G401 (cell line): Measurements from ENCODE around the gene LRRFIP2. TPM values are rescaled to one million over a fixed set of nuclear protein-coding genes. Genes with fewer than 3 reads are reported as not detected.
"Not testable (repeated sequence)": the region's sequence is repeated elsewhere in the genome, so short reads cannot be mapped to it uniquely, and the experiment has no call there.

Experiments
- DNase-seq: peaks from one replicate; pipeline ENCODE4 v3.0.0-alpha.2; 2015; ENCODE audit warnings: low spot score
- in situ Hi-C: cut with HindIII; loops from 2 replicates; pipeline ENCODE4 v1.10.0; 2016; ENCODE audit warnings: low sequenced_read_pairs, mixed read lengths
- total RNA-seq: library from RNA; depleted of rRNA; stranded (reverse); fragments of >200 nt; shearing (Covaris generic); gene quantifications from 2 replicates; pipeline ENCODE4 v1.2.3, GENCODE V29; 2014

Gene LRRFIP2
- total RNA-seq, 1 experiment from 2014 or later, result 90.5 TPM

DNA sequence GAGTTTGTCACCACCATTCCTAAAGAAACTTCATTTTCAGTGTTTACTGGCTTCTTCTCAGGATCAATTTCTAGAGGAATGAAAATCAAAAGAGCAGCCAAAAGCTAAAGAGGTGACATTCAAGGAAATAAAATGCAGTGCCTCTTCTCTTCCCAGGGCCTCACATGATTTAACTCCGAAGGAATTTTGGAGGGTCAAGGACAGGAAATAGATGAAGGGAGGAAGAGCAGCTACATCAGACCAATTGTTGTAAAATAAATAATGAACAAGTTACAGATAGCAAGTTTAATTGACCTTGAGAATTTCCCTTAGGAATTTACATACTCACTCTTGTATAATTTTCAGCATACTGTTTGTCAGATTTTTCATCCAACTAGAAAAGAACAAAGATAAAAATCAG is 78.1 kb downstream of the LRRFIP2 start:
- in situ Hi-C loops, result no loop called here
- no peak for DNase-seq

DNA sequence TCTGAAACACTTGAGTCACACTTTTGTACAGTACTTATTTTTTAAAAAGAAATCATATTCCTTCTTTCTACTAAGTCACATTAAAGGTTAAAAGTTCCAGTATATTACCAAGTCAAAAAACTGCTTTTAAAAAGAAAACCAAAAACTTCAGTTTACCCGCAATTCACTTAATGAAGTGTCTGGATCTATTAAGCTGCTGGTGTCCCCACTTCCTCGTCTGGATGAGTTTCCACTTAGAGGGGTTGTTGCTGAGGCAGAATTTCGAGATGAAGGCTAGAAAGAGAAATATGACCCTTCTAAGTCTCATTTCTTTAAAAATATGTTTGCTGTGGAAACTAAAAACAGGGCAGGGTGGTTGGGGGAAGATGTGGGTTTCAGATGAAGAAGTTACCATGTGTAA is 79.7 kb downstream of the LRRFIP2 start:
- no peak for DNase-seq
- in situ Hi-C loops, result no loop called here

DNA sequence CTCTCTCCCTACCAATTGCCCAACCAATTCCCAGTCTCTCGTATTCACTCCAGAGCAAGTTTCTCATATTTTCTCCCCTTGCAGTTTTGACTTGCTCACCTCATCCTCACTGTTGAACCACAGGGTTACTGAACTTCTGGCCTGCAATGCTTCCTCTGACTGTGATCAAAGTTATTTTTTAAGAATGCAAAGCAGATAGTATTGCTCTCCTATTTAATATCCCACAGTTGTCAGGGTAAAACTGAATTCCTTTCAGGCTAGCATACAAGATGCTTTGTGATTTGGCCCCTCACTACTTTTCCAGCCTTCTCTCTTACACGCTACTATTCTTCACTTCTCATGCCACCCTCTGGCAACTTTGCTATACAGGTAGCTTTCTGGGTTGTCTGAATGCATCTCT is 80.9 kb downstream of the LRRFIP2 start:
- no peak for DNase-seq
- in situ Hi-C loops, result no loop called here

DNA sequence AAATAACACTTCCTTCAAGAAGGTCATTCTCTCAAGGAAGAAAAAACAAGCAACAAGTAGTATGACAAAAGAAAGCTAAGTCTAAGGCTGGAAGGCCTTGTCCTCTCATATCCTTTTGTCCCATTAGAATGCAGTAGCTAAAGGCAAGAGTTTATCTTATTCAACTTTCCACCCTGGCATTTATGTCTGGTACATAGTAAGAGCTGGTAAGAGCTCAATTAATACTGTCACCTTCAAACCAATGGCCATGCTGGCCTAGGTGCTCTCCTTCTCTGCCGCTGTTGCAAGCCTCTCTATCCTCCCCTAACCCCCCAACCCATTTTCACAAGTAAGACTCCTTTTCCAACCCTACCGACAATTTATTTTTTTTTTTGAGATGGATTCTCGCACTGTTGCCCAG is 81.9 kb downstream of the LRRFIP2 start:
- in situ Hi-C loops, result no loop called here
- no peak for DNase-seq

DNA sequence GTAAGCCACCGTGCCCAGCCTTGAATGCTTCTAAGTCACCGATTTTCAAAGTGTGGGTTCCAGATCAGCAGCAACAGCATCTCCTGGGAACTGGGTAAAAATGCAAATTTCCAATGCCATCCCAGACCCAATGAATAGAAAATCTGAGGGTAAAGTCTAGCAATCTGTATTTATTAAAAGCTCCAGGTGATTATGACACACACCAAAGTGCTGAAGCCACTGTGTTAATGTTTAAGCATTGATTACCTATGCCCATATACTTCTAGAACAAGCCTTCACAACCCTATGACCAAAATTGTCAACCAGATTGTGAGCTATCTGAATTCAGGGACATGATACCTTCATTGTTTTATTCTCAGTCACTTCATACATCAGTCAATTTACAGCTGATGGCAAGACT is 86.5 kb downstream of the LRRFIP2 start:
- in situ Hi-C loops, result no loop called here
- no peak for DNase-seq

DNA sequence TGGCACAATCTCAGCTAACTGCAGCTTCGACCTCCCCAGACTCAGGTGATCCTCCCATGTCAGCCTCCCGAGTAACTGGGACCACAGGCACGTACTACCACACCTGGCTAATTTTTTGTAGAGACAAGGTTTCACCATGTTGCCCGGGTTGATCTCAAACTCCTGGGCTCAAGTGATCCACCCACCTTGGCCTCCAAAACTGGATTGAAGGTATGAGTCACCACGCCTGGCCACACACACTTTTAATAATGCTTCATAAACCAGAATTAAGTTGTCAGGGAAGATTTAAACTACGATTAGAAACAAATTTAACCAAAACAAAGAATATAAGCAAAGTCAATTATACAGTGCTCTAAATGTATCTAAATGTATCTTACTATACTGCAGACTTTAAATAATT is 87.5 kb downstream of the LRRFIP2 start:
- DNase-seq, result no peak
- in situ Hi-C loops, result no loop called here

DNA sequence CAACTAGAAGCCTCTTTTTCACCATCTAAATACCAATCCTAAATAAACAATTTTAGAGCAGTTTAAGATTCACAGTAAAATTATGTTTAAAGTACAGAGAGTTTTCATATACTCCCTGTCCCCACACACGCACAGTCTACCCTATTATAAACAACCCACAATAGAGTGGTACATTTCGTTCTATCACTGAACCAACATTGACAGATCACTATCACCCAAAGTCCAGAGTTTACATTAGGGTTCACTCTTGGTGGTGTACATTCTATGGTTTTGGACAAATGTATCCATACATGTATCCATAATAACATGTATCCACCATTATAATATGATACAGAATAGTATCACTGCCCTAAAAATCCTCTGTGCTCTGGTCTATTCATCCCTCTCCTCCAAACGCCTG is 92.1 kb downstream of the LRRFIP2 start:
- DNase-seq, result no peak
- in situ Hi-C loops, result no loop called here

DNA sequence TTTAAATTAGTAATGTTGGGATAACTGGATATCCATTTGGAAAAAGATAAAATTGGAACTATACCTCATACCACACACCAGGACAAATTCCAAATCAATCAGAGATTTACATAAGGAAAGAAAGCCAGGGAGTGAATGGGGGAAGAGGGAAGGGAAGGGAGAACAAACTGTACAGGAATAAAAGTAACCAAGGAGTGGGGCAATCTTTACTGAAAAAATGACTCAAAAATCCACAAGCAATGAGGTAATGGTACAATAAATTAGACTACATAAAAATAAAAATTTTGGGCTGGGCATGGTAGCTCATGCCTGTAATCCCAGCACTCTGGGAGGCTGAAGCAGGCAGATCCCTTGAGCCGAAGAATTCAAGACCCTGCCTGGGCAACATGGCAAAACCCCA is 98.4 kb downstream of the LRRFIP2 start:
- no peak for DNase-seq
- in situ Hi-C loops, result no loop called here

DNA sequence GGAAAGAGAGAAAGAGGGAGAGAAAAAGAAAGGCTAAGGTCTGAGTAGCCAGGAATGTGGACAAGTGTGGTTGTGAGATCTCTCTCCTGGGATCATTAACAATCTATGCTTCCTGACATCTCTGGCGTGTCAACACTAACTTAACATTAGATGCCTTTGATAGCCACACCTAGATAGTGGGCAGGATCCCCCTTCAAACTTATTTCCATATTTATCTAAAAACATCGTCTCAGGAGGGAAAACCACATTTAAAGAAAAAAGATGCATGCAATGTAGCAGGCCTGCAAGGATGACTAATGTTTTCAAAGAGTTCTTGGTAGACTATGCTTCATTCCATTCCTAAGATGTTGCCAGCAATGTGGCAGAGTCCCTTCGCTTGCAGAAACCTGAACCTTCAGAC is 100.2 kb downstream of the LRRFIP2 start:
- DNase-seq, result no peak
- in situ Hi-C loops, result no loop called here

DNA sequence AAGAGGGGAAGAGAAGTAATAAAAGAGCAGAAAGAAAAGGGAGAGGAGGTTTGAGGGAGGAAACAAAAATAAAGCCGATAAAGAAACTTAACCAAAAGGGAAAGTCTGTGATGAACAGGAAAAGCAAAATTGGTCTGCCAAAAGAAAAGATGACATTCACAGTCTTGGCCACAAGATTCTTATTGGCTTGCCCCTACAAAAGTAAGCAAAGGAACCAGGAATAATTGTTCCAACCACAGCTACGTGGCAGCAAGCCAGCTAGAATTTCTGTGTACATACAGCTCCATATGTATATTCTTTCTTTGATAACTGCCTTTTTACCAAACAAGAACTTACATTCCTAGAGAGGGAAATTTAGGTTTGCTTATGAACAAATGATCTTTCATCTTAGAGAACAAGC is 101.5 kb downstream of the LRRFIP2 start:
- no peak for DNase-seq
- in situ Hi-C loops, result no loop called here

DNA sequence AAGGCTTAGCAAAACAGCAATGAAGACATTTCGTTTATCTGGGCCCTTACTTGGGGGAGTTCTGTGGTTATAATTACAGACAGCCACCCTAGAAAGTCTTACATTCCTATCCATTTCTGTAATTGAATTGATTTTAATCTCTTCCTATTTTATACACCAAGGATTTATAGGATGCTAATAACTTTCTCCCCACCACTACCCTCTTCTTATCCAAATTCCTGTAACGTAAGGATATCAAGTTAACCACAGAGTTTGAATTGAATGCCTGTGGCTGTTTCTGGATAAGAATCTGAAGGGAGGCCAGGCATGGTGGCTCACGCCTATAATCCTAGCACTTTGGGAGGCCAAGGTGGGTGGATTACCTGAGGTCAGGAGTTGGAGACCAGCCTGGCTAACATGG is 102.5 kb downstream of the LRRFIP2 start:
- in situ Hi-C loops, result no loop called here
- DNase-seq, result no peak

DNA sequence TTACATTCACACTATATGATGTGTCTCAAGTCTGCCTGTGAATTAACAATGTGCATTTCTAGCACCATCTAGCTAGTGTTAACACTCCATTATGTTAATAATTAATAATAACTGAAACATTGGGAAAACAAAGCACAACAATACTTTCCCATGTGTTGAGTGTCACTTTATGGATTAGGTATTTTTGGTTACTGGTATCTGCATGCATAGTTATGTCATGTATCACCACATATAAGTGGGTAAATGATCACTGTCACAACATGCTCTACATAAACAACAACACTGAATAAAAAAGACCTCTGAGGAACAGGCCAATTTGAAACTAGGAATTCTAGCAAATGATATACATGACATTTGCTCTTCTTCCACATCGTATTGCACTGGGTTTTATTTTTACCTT is 106.4 kb downstream of the LRRFIP2 start:
- in situ Hi-C loops, result no loop called here
- DNase-seq, result no peak

DNA sequence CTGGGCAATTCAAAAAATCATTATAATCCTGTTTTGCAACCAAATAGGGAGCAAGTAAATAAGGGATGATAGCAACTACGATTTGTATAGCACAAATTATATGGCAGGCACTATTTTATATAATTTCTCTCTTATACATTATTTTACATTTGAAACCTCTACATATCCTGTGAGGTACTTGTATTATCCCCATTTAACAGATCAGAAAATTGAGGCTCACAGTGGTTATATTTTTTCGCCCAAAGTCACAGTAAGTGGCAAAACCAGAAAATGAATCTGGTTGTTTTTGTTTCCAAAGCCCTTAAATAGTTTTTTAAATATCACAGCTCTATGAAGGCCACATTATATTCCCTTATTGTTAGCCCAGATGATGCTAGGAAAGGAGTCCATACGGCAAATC is 106.8 kb downstream of the LRRFIP2 start:
- in situ Hi-C loops, result no loop called here
- DNase-seq, result no peak

DNA sequence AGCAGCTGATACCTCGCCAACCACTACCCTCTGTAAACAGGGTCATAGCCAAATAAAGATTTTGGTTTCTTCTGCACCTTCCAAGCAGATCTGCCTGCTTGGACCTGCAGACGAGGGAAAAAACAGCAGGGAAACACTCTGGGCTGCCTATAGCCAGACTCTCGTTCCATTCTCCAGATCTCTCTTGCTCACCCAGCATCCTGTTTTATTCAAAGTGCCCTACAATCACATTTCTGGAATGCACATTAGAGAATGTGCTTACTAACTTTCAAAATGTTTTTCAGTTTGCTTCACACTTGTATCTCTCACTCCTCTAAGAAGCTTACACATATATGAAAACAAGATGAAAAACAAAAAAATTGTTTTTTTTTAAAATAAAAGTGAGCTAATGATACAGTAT is 109.6 kb downstream of the LRRFIP2 start:
- DNase-seq, result no peak
- in situ Hi-C loops, result no loop called here

DNA sequence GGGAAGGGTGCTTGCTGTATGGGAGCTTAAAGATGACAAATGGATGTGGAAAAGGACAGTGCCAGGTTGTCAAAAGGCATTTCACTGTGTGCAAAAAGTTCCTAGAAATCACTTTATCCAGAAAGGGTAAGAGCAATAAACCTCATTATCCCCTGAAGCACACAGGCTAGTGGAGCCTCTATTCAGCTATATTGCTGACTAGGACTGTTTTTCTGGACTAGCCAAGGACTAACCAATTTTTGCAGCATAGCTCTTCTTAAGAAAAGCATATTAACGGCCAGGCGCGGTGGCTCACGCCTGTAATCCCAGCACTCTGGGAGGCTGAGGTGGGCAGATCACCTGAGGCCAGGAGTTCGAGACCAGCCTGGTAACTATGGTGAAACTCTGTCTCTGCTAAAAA is 116.3 kb downstream of the LRRFIP2 start:
- in situ Hi-C loops, result no loop called here
- DNase-seq, result no peak

DNA sequence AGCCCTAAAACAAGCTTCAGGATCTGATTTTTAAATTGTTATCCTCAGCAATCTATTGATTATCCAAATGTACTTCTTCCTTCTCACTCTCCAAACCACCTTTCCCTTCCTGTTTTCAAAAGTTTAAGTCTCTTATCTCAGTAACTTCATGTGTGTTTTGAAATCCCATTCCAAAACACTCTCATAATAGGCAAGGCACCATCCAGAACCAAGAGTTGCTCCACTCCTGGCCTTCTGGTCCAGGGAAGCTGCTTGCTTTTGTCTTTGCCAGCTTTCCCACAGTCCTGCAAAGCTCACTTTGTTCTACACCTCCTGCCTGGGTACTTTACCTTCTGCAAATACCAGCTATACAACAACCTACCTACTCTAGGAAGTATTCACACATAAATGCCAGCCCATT is 117.6 kb downstream of the LRRFIP2 start:
- in situ Hi-C loops, result no loop called here
- DNase-seq, result no peak

DNA sequence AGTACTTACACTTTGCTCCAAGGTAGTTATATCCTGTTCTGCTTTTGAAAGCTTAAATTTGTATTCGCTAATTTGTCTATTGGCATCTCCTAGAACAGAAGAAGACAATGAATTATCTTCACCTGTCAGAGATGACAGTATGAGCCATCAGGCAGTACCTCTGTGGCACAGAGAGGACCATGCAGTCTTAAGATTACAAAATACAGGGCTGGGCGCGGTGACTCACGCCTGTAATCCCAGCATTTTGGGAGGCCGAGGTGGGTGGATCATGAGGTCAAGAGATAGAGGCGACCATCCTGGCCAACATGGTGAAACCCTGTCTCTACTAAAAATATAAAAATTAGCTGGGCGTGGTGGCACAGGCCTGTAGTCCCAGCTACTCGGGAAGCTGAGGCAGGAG is 119.3 kb downstream of the LRRFIP2 start:
- in situ Hi-C loops, DNase-seq: not testable (repeated sequence)

DNA sequence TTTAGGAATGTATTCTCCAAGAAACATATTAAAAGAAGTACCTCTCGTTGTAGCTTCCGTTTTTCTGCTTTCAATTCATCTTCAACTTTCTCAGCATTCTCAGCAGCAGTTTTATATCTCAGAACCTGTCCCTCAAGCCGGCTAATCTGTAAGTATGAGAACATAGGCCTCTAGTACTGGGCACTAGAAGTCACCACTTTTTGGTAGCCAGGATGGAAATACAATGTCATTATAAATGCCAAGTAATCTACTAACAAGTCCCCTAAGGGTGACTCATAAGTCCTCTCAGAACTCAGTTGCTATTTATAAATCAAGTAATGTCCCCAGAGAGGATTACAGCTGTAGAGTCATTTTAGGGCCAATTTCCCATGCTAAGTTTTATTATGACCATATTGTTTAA is 120.0 kb downstream of the LRRFIP2 start:
- in situ Hi-C loops, result no loop called here
- no peak for DNase-seq

DNA sequence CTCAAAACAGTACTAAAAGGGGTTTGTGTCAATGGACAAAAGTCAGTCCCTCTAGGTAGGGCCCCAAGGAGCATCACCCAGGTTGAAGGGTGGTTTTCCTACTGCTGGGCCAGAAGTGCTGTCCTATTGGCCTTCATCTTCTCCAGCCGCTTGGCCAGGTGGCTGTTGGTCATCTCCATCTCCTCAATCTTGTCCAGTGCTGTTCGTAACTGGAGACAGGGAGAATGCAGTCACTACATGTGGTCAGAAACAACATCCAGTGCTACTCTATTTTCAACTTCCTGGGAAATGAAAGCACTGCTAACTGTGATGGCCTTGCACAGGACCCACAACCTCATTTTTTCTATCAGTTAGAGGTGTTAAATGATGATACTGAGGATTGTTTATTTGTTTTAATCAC is 120.6 kb downstream of the LRRFIP2 start:
- DNase-seq, result no peak

DNA sequence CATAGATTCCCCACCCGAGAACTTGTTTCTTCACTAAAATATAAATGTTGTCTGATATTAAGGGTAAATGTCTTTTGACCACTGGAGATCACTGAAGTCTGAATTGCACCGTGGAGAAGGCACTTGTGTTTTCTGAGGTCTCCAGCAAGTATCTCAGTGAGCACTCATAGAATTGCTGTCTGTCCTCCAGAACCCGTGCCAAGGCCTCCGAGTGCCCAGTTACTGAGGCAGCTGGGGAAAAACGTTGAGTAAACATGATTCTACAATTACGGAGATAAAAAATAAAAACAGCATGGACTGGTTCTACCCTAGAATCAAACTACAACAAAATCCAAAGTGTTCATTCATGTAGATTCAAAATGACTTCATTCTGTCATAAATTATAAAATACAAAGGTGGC is 121.0 kb downstream of the LRRFIP2 start:
- no peak for DNase-seq
- in situ Hi-C loops, result no loop called here

More for the DNA sequence above, 120.6 kb downstream of the LRRFIP2 start:
- in situ Hi-C loops, result no loop called here

DNA sequence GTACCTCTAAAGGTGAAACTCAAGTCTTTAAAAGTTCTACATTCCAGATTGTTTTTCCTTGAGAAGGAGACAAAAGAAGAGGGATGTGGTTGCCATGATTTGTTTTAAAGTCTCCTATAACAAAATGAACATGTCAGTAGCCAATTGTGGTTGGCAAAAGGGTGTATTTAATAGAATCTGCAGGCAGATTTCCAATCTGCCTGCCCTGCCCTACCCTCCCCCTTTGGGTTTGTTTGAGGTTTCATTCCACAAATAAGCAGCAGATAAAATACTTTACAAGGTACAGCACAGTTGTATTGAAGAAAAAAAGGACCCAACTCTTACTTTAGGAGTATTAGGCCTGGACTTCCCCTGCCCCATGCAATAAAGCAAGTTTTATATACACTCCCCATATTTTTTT is 121.5 kb downstream of the LRRFIP2 start:
- in situ Hi-C loops, result no loop called here
- no peak for DNase-seq

DNA sequence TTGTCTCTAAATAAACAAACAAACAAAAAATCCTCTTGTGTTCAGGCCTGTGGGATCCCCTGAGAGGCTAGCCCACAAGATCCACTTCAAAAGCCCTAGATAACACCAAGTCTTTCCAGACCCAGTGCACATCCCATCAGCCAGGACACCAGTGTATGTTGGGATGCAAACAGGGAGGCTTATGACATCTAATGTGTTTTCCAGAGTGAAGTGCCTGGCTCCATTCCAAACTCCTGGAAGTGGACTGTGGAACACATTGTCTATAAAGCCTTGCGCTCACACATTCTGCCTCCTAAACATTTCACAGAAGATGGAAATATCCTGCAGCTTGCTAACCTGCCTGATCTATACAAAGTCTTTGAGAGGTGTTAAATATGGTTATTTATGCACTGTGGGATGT is 124.1 kb downstream of the LRRFIP2 start:
- DNase-seq, result no peak
- in situ Hi-C loops, result no loop called here
